Osteoblast (primary cell): ENCODE results near the gene CABLES1. TPM values are rescaled to one million over a fixed set of nuclear protein-coding genes. Genes with fewer than 3 reads are reported as not detected.

Source experiments
- DNase-seq: peaks from one replicate; pipeline ENCODE4 v3.0.0; 2011; ENCODE audit warnings: low spot score, mixed read lengths; ENCODE audit not compliant: insufficient read length; ENCODE audit errors: missing footprints
- H2AFZ ChIP-seq: 2 replicates; pipeline ENCODE4 v1.6.0; 2011; ENCODE audit warnings: mild to moderate bottlenecking, low read length
- H3K27ac ChIP-seq: 2 replicates; pipeline ENCODE4 v1.5.1; 2011; ENCODE audit warnings: mild to moderate bottlenecking, low read depth, low read length, moderate library complexity
- H3K27me3 ChIP-seq: 2 replicates; pipeline ENCODE4 v1.6.0; 2012; ENCODE audit warnings: mild to moderate bottlenecking, control low read depth, inconsistent platforms, low read length, moderate library complexity; ENCODE audit not compliant: insufficient read depth
- H3K36me3 ChIP-seq: 2 replicates; pipeline ENCODE4 v1.5.1; 2011; ENCODE audit warnings: mild to moderate bottlenecking, low read length, control low read depth, moderate library complexity; ENCODE audit not compliant: insufficient read depth
- H3K4me1 ChIP-seq: 2 replicates; pipeline ENCODE4 v1.5.1; 2011; ENCODE audit warnings: mild to moderate bottlenecking, low read length, control low read depth, moderate library complexity; ENCODE audit not compliant: insufficient read depth
- H3K4me2 ChIP-seq: 2 replicates; pipeline ENCODE4 v1.6.0; 2011; ENCODE audit warnings: mild to moderate bottlenecking, low read length; ENCODE audit not compliant: insufficient read depth
- H3K4me3 ChIP-seq: fragments of 200-600 bp; sonication (generic); 3 replicates; pipeline ENCODE4 v1.5.1; 2012; ENCODE audit warnings: mild to moderate bottlenecking, low read length, inconsistent platforms; ENCODE audit not compliant: insufficient read depth
- H3K79me2 ChIP-seq: 2 replicates; pipeline ENCODE4 v1.6.0; 2012; ENCODE audit warnings: mild to moderate bottlenecking, low read length, control low read depth, inconsistent platforms; ENCODE audit not compliant: insufficient read depth
- H3K9me3 ChIP-seq: 2 replicates; pipeline ENCODE4 v1.5.1; 2011; ENCODE audit warnings: low read depth, low read length, control low read depth
- H4K20me1 ChIP-seq: 2 replicates; pipeline ENCODE4 v1.6.0; 2012; ENCODE audit warnings: mild to moderate bottlenecking, low read length, control low read depth; ENCODE audit not compliant: insufficient read depth
- total RNA-seq: library from RNA; depleted of rRNA; stranded (reverse); fragments of >200 nt; gene quantifications from 2 replicates; pipeline ENCODE4 v1.2.3, GENCODE V29; 2012
- TF ChIP-seq, protein P1 (sequence below): IDR thresholded peaks from 2 replicates; pipeline ENCODE4 v1.5.1; 2011; ENCODE audit warnings: mild to moderate bottlenecking, low read depth, low read length, moderate library complexity; ENCODE audit errors: extremely low read depth

CABLES1 gene
- total RNA-seq, 1 donor, result 13.0 TPM

DNA sequence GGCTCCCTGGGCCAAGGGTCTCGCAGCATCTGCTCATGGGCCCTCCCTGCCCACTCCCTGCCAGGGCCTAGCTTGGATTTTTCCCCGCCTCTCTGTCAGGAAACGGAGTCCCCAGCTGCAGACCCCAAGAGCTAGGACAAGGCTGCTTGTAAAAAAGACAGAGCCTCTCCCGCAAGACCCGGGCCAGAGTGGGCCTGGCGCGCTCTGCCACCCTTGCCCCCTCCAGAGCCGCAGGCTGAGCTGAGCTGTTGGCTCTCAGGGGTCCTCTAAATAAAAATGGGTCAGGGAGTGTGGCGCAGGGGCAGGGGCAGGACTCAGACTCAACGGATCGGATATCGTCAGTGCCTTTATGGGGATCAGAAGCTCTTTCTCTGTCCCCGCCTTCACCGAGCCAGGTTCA is 112.6 kb downstream of the CABLES1 start:
- no peak for DNase-seq
- TF ChIP-seq, protein P1, sequence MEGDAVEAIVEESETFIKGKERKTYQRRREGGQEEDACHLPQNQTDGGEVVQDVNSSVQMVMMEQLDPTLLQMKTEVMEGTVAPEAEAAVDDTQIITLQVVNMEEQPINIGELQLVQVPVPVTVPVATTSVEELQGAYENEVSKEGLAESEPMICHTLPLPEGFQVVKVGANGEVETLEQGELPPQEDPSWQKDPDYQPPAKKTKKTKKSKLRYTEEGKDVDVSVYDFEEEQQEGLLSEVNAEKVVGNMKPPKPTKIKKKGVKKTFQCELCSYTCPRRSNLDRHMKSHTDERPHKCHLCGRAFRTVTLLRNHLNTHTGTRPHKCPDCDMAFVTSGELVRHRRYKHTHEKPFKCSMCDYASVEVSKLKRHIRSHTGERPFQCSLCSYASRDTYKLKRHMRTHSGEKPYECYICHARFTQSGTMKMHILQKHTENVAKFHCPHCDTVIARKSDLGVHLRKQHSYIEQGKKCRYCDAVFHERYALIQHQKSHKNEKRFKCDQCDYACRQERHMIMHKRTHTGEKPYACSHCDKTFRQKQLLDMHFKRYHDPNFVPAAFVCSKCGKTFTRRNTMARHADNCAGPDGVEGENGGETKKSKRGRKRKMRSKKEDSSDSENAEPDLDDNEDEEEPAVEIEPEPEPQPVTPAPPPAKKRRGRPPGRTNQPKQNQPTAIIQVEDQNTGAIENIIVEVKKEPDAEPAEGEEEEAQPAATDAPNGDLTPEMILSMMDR, result no peak
- peaks cover 4% of the 10 kb centered on the region for H3K36me3 ChIP-seq

DNA sequence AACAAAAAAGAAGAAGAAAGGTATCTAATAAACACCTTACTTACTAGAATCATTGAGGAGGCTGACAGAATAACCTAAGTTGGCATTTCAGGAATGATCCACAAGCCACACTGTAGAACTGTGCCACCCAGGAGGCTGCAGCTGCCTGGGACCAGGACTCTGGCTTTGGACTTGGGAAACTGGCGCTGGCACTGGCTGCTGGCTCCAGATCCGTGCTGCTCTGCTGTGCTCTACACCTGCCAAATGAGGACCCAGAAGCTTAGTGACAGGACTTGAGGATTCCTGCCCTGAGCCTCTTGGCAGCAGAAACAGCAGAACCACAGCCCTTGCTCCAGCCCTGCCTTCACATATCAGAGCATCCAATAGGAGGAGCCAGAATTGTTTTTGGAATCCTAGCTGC is 113.5 kb downstream of the CABLES1 start:
- H3K4me2 ChIP-seq, result no peak overlapping the region
- no peaks in the 10 kb centered on the region for H3K79me2 ChIP-seq
- no peak overlapping the region for H3K4me3 ChIP-seq
- H4K20me1 ChIP-seq, result no peaks in the 10 kb centered on the region
- H3K36me3 ChIP-seq, result peaks cover 11% of the 10 kb centered on the region
- H3K27me3 ChIP-seq, result no peaks in the 10 kb centered on the region
- H3K27ac ChIP-seq, result no peak overlapping the region
- TF ChIP-seq, protein P1, result no peak
- H3K4me1 ChIP-seq, result peaks cover 10% of the 10 kb centered on the region
- no peak overlapping the region for H2AFZ ChIP-seq
- DNase-seq, result peak; percentile 39
- no peaks in the 10 kb centered on the region for H3K9me3 ChIP-seq

More for the DNA sequence above, 112.6 kb downstream of the CABLES1 start:
- Histone ChIP-seq H4K20me1 (no peaks in the 10 kb centered on the region), H3K4me2 (no peak overlapping the region), H3K9me3 (no peaks in the 10 kb centered on the region), H3K79me2 (no peaks in the 10 kb centered on the region), H3K4me1 (peaks cover 10% of the 10 kb centered on the region), H3K27me3 (no peaks in the 10 kb centered on the region), H3K27ac (no peak overlapping the region), H2AFZ (no peak overlapping the region), H3K4me3 (no peak overlapping the region)

DNA sequence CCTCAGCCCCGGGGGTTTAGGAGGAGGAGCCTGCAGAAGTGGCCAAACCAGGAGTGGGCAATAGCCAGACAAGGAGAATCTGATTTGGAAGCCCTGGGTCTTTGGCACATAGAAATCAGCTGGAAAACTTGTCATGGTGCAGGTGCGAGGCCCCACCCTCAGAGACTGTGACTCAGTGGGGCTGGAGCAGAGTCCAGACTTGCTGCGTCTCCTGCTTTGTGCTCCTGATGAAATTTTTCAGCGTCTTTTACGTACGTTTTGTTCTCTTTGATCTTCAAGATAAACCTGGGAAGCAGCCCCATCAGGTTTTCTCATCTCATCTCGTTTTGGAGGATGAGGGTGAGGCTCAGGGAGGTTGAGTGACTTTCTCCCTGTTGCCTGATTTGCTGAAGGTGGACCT is 114.1 kb downstream of the CABLES1 start:
- TF ChIP-seq, protein P1, result no peak
- Histone ChIP-seq H4K20me1 (no peaks in the 10 kb centered on the region), H3K36me3 (peaks cover 11% of the 10 kb centered on the region), H3K27ac (no peak overlapping the region), H3K27me3 (no peaks in the 10 kb centered on the region), H3K4me1 (peaks cover 10% of the 10 kb centered on the region), H2AFZ (no peak overlapping the region), H3K4me2 (no peak overlapping the region), H3K9me3 (no peaks in the 10 kb centered on the region), H3K79me2 (no peaks in the 10 kb centered on the region), H3K4me3 (no peak overlapping the region)
- DNase-seq, result no peak

DNA sequence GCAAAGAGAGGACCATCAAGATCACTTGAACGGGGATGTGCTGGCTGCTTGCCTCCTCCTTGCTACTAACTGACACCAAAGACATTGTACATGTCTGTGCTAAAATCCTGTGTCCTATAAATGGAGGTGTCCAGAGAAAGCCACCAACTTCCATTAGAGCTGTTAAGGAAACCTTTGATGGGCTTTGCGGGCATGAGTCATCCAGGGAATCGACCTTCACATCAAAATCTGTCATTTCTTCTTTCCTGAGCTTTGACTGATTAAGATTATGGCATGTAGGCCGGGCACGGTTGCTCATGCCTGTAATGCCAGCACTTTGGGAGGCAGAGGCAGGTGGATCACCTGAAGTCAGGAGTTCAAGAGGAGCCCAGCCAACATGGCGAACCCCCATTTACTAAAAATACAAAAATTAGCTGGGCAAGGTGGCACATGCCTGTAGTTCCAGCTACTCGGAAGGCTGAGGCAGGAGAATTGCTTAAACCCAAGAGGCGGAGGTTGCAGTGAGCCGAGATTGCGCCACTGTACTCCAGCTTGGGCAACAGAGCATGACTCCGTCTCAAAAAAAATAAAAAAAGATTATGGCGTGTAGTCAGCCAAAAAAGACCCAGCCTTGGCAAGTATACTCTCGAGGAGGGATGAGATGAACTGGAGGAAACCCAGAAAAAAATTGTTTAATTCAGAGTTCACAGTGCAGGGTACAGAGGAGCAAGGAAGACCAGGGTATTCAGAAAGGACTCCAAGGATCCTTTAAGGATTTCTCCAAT is 115.8 kb downstream of the CABLES1 start:
- H3K36me3 ChIP-seq, result peaks cover 13% of the 10 kb centered on the region
- H3K27me3 ChIP-seq, result no peaks in the 10 kb centered on the region

More for the DNA sequence above, 115.8 kb downstream of the CABLES1 start:
- H4K20me1 ChIP-seq, result no peaks in the 10 kb centered on the region
- TF ChIP-seq, protein P1, result no peak
- no peaks in the 10 kb centered on the region for H3K9me3 ChIP-seq
- H2AFZ ChIP-seq, result peak overlapping the region; percentile 41
- H3K4me2 ChIP-seq, result no peak overlapping the region
- H3K79me2 ChIP-seq, result no peaks in the 10 kb centered on the region
- peak; percentile 69 for DNase-seq
- no peak overlapping the region for H3K4me3 ChIP-seq
- H3K4me1 ChIP-seq, result peaks cover 10% of the 10 kb centered on the region
- peak overlapping the region; percentile 63 for H3K27ac ChIP-seq
